ENCODE measurements around the gene REPS2.

- TF ChIP-seq POLR2A (IDR thresholded peaks at IDR 0.05): no peak
- TF ChIP-seq CTCF (IDR thresholded peaks at IDR 0.05): no peak
Measured at GRCh38 chrX:17023661-17024060, 77.2 kb downstream of the REPS2 start.
